Stimulated activated CD8-positive, alpha-beta memory T cell treated with anti-CD3 and anti-CD28 coated beads, Interleukin-7, amount 100 ng/mL, for 4 hours (primary cell): ENCODE measurements around the gene CRYBB1.

Experiments
- DNase-seq, 2 donors: peaks; one replicate each; pipeline ENCODE4 v3.0.0-alpha.2; 2020; ENCODE audit warnings: low read depth in 2 of 2

The CRYBB1 gene

GRCh38 chr22:26553056-26553752 lies 64.6 kb downstream of the CRYBB1 start:
- DNase-seq, result no peak

- no peak for DNase-seq
Observed at GRCh38 chr22:26552466-26552865, 65.4 kb downstream of the CRYBB1 start.

GRCh38 chr22:26551568-26551967 lies 66.3 kb downstream of the CRYBB1 start:
- no peak for DNase-seq

GRCh38 chr22:26550498-26551033 lies 67.3 kb downstream of the CRYBB1 start:
- DNase-seq, result no peak

- no peak for DNase-seq
Observed at GRCh38 chr22:26549902-26550497, 67.8 kb downstream of the CRYBB1 start.
